Liver (tissue), 9 donors: ENCODE data around the gene WNK2. TPM values are rescaled to one million over a fixed set of nuclear protein-coding genes. Genes with fewer than 3 reads are reported as not detected.

Source experiments
- DNase-seq: peaks from one replicate; pipeline ENCODE4 v3.0.0-alpha.2; 2017; ENCODE audit warnings: low spot score
- H3K27ac ChIP-seq, 2 donors: one replicate each; pipeline ENCODE4 v1.7.0; 2013; ENCODE audit warnings: inconsistent platforms in 2 of 2, low read length in 2 of 2, control low read depth in 1 of 2, low read depth in 1 of 2, mild to moderate bottlenecking in 1 of 2
- H3K27me3 ChIP-seq, 4 donors: one replicate each; pipeline versions ENCODE4 v1.6.1 to v1.7.0; 2013; ENCODE audit warnings: low read length in 3 of 4, inconsistent platforms in 1 of 4, mild to moderate bottlenecking in 1 of 4, moderate library complexity in 1 of 4; ENCODE audit not compliant: control insufficient read depth in 4 of 4, insufficient read depth in 4 of 4
- H3K36me3 ChIP-seq, 4 donors: one replicate each; pipeline versions ENCODE4 v1.6.1 to v1.7.0; 2013; ENCODE audit warnings: low read length in 3 of 4, mild to moderate bottlenecking in 3 of 4, low read depth in 1 of 4, moderate library complexity in 1 of 4; ENCODE audit not compliant: control insufficient read depth in 4 of 4, insufficient read depth in 3 of 4
- H3K4me1 ChIP-seq, 4 donors: one replicate each; pipeline versions ENCODE4 v1.6.1 to v1.7.0; 2013; ENCODE audit warnings: low read length in 3 of 4, mild to moderate bottlenecking in 3 of 4, moderate library complexity in 1 of 4; ENCODE audit not compliant: control insufficient read depth in 4 of 4, insufficient read depth in 4 of 4
- H3K4me3 ChIP-seq, 3 donors: one replicate each; pipeline versions ENCODE4 v1.6.1 to v1.7.0; 2013; ENCODE audit warnings: low read length in 3 of 3, control low read depth in 1 of 3, low read depth in 1 of 3, mild to moderate bottlenecking in 1 of 3
- H3K9ac ChIP-seq, 2 donors: one replicate each; pipeline ENCODE4 v1.7.0; 2013; ENCODE audit warnings: low read length in 2 of 2, mild to moderate bottlenecking in 2 of 2, moderate library complexity in 2 of 2, control low read depth in 1 of 2, low read depth in 1 of 2
- H3K9me3 ChIP-seq, 4 donors: one replicate each; pipeline versions ENCODE4 v1.6.1 to v1.7.0; 2013; ENCODE audit warnings: low read length in 3 of 4; ENCODE audit not compliant: control insufficient read depth in 4 of 4
- FOXA1 ChIP-seq: IDR thresholded peaks from 2 replicates; pipeline ENCODE4 v1.6.1; 2016; ENCODE audit warnings: antibody characterized with exemption
- HNF4A ChIP-seq, 2 donors: conservative IDR thresholded peaks; 2 replicates each; pipeline ENCODE4 v1.6.1; 2016; ENCODE audit warnings: antibody characterized with exemption in 2 of 2, mild to moderate bottlenecking in 2 of 2
- HNF4G ChIP-seq: IDR thresholded peaks from 2 replicates; pipeline ENCODE4 v1.6.1; 2016; ENCODE audit warnings: antibody characterized with exemption
- JUND ChIP-seq, 2 donors: IDR thresholded peaks; 2 replicates each; pipeline ENCODE4 v1.6.1; 2016; ENCODE audit warnings: antibody characterized with exemption in 2 of 2
- RAD21 ChIP-seq, 2 donors: IDR thresholded peaks; 2 replicates each; pipeline ENCODE4 v1.6.1; 2016; ENCODE audit warnings: antibody characterized with exemption in 2 of 2, mild to moderate bottlenecking in 2 of 2
- RXRA ChIP-seq, 2 donors: IDR thresholded peaks; 2 replicates each; pipeline ENCODE4 v1.6.1; 2017 to 2018; ENCODE audit warnings: antibody characterized with exemption in 2 of 2, mild to moderate bottlenecking in 1 of 2
- TAF1 ChIP-seq: conservative IDR thresholded peaks from 2 replicates; pipeline ENCODE4 v1.6.1; 2016; ENCODE audit warnings: antibody characterized with exemption, mild to moderate bottlenecking
- WGBS: extraction: QIAGEN DNeasy Blood & Tissue Kit; methylation state at CpG from one replicate; pipeline ENCODE4 v1.1.7; 2013; 5-methylcytosine and 5-hydroxymethylcytosine counted together
- polyA plus RNA-seq, 2 donors: library from polyadenylated mRNA; stranded (reverse) in 1 of 2; unstranded in 1 of 2; fragments of 200-250 nt in 1 of 2; fragments of >200 nt in 1 of 2; fragmentation: Nextera tagmentation in 1 of 2; extraction: Ambion mirVana in 1 of 2; gene quantifications; one replicate each; pipeline versions ENCODE4 v1.2.1 to v1.2.3, GENCODE V29; 2013 to 2015
- total RNA-seq, 2 donors: library from RNA; depleted of rRNA; stranded (reverse); fragments of >200 nt; gene quantifications; one replicate each; pipeline ENCODE4 v1.2.3, GENCODE V29; 2014
- TF ChIP-seq, protein P1 (sequence below): IDR thresholded peaks from 2 replicates; pipeline ENCODE4 v1.6.1; 2016; ENCODE audit warnings: antibody characterized with exemption, mild to moderate bottlenecking
- TF ChIP-seq, protein P2 (sequence below): IDR thresholded peaks from 2 replicates; pipeline ENCODE4 v1.6.1; 2016; ENCODE audit warnings: antibody characterized with exemption
- TF ChIP-seq, protein P3 (sequence below): fragments of 150-350 bp; IDR thresholded peaks from 2 replicates; pipeline ENCODE4 v1.5.1; 2017; ENCODE audit warnings: improper control_type of control experiment, low read depth, low read length; ENCODE audit not compliant: missing input control
- TF ChIP-seq, protein P4 (sequence below): IDR thresholded peaks from 2 replicates; pipeline ENCODE4 v1.6.1; 2016; ENCODE audit warnings: antibody characterized with exemption
- donor health status: healthy.
- donor health status: healthy.
- donor health status: healthy.
- donor health status: healthy.
- donor health status: healthy.

WNK2 gene
- total and polyA plus RNA-seq, 4 donors: 0.65 to 4.4 (median 1.7) TPM

DNA sequence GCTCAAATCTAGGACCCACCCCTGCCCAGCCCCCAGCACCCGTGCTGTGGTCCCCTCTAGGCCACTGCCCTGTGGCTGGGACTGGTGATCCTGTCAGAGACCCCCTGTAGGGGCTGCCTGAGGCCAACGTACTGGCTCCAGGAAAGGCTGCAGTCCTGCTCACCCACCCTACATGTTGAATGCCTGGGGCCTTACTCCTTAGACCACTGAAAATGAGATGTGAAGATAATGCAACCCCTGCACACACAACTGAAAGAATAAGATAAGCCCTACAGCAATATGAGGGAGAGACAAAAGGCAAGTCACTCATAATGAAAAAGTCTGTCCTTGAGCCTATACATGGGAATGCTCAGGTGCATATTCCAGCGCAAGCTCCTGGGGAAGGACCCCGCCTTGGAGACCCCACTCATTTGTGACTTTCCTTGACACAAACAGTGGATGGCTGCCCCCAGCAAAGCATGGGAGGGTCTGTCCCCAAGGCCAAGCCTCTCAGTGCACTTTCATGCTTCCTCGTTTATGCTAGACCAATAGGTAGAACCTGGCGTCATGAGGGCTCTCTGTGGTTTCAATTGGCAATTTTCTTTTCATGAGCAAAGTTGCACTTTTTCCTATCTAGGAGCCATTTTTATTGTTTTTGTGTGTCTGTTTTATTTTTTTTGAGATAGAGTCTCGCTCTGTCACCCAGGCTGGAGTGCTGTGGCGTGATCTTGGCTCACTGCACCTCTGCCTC is 12.5 kb upstream of the WNK2 start:
- H3K9me3 ChIP-seq: no peaks in the 10 kb centered on the region
- H3K4me3 ChIP-seq: no peak overlapping the region
- H3K36me3 ChIP-seq: no peaks in the 10 kb centered on the region
- no peak for DNase-seq
- no peaks in the 10 kb centered on the region for H3K27me3 ChIP-seq
- TF ChIP-seq HNF4A (conservative IDR thresholded peaks at IDR 0.05): no peak
- no peak for TF ChIP-seq TAF1
- TF ChIP-seq, protein P1, sequence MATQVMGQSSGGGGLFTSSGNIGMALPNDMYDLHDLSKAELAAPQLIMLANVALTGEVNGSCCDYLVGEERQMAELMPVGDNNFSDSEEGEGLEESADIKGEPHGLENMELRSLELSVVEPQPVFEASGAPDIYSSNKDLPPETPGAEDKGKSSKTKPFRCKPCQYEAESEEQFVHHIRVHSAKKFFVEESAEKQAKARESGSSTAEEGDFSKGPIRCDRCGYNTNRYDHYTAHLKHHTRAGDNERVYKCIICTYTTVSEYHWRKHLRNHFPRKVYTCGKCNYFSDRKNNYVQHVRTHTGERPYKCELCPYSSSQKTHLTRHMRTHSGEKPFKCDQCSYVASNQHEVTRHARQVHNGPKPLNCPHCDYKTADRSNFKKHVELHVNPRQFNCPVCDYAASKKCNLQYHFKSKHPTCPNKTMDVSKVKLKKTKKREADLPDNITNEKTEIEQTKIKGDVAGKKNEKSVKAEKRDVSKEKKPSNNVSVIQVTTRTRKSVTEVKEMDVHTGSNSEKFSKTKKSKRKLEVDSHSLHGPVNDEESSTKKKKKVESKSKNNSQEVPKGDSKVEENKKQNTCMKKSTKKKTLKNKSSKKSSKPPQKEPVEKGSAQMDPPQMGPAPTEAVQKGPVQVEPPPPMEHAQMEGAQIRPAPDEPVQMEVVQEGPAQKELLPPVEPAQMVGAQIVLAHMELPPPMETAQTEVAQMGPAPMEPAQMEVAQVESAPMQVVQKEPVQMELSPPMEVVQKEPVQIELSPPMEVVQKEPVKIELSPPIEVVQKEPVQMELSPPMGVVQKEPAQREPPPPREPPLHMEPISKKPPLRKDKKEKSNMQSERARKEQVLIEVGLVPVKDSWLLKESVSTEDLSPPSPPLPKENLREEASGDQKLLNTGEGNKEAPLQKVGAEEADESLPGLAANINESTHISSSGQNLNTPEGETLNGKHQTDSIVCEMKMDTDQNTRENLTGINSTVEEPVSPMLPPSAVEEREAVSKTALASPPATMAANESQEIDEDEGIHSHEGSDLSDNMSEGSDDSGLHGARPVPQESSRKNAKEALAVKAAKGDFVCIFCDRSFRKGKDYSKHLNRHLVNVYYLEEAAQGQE: no peak
- TF ChIP-seq, protein P2, sequence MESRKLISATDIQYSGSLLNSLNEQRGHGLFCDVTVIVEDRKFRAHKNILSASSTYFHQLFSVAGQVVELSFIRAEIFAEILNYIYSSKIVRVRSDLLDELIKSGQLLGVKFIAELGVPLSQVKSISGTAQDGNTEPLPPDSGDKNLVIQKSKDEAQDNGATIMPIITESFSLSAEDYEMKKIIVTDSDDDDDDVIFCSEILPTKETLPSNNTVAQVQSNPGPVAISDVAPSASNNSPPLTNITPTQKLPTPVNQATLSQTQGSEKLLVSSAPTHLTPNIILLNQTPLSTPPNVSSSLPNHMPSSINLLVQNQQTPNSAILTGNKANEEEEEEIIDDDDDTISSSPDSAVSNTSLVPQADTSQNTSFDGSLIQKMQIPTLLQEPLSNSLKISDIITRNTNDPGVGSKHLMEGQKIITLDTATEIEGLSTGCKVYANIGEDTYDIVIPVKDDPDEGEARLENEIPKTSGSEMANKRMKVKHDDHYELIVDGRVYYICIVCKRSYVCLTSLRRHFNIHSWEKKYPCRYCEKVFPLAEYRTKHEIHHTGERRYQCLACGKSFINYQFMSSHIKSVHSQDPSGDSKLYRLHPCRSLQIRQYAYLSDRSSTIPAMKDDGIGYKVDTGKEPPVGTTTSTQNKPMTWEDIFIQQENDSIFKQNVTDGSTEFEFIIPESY: no peak
- no peak for TF ChIP-seq JUND (IDR thresholded peaks at IDR 0.05)
- TF ChIP-seq RXRA (IDR thresholded peaks at IDR 0.05): no peak
- TF ChIP-seq FOXA1: no peak
- no peak for TF ChIP-seq RAD21 (IDR thresholded peaks at IDR 0.05)
- TF ChIP-seq, protein P3, sequence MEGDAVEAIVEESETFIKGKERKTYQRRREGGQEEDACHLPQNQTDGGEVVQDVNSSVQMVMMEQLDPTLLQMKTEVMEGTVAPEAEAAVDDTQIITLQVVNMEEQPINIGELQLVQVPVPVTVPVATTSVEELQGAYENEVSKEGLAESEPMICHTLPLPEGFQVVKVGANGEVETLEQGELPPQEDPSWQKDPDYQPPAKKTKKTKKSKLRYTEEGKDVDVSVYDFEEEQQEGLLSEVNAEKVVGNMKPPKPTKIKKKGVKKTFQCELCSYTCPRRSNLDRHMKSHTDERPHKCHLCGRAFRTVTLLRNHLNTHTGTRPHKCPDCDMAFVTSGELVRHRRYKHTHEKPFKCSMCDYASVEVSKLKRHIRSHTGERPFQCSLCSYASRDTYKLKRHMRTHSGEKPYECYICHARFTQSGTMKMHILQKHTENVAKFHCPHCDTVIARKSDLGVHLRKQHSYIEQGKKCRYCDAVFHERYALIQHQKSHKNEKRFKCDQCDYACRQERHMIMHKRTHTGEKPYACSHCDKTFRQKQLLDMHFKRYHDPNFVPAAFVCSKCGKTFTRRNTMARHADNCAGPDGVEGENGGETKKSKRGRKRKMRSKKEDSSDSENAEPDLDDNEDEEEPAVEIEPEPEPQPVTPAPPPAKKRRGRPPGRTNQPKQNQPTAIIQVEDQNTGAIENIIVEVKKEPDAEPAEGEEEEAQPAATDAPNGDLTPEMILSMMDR: no peak
- no peak for TF ChIP-seq HNF4G
- no peak overlapping the region for H3K27ac ChIP-seq
- H3K4me1 ChIP-seq: no peaks in the 10 kb centered on the region
- H3K9ac ChIP-seq: no peak overlapping the region
- WGBS: 94% methylated on average over 8 of the region's 8 CpGs

DNA sequence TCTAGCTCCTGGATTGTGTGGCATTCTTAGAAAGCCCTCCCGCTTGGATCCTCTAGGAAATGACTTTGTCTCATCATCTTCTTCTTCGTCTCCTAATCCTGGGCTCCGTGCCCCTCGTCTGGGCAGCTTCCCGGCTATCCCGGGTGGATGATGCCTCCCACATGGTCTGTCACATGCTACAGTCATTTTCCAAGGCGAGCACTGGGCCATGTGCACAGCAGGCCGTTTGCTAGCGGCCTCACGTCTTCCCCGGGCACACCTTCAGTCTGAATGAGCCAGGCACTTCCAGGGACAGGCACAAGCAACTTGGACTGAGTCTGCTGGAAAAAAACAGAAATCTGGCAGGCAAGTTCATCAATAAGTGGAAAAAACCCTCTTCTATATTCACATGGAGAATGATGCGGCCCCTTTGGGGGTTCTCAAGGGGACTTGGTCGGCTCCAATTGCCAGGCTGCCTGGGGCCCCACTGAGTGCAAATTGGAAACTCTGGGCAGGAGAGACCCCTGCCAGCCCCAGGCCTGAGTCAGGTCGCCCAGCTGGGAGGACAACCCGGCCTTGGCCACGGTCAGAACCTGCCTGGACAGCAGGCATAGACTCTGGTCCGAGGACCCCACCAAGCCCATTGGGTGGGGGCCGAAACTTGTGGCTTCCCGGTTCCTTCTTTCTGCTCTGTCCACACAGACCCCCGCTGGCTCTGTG is 11.1 kb upstream of the WNK2 start:
- TF ChIP-seq, protein P1: no peak
- TF ChIP-seq, protein P4, sequence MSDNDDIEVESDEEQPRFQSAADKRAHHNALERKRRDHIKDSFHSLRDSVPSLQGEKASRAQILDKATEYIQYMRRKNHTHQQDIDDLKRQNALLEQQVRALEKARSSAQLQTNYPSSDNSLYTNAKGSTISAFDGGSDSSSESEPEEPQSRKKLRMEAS: no peak
- no peak for TF ChIP-seq JUND (IDR thresholded peaks at IDR 0.05)
- H3K36me3 ChIP-seq: no peaks in the 10 kb centered on the region
- H3K9ac ChIP-seq: no peak overlapping the region
- H3K27ac ChIP-seq: no peak overlapping the region
- WGBS: 89% methylated on average over 20 of the region's 20 CpGs
- no peak for DNase-seq
- H3K4me3 ChIP-seq: no peak overlapping the region
- H3K9me3 ChIP-seq: no peaks in the 10 kb centered on the region
- H3K4me1 ChIP-seq: no peaks in the 10 kb centered on the region
- H3K27me3 ChIP-seq: no peaks in the 10 kb centered on the region
